Activated naive CD4-positive, alpha-beta T cell treated with anti-CD3 and anti-CD28 coated beads for 36 hours (primary cell): Measurements from ENCODE around the gene ANKHD1. TPM values are rescaled to one million over a fixed set of nuclear protein-coding genes. Genes with fewer than 3 reads are reported as not detected.

ENCODE experiments used
- CTCF ChIA-PET: fragments of 350-600 bp; sonication (Branson Sonifier 250); formaldehyde crosslinking; loops from one replicate; lab custom pipeline; 2021; ENCODE audit warnings: antibody characterized with exemption; lab: Charles Lee
- DNase-seq: peaks from one replicate; pipeline ENCODE4 v3.0.0-alpha.2; 2020
- H3K27ac Mint-ChIP-seq: one replicate; pipeline ENCODE4 v1.8.0; 2021; ENCODE audit warnings: mild to moderate bottlenecking, mixed read lengths
- H3K27me3 Mint-ChIP-seq: one replicate; pipeline ENCODE4 v1.8.0; 2021; ENCODE audit warnings: low read depth, mixed read lengths
- H3K36me3 Mint-ChIP-seq: one replicate; pipeline ENCODE4 v1.8.0; 2021; ENCODE audit warnings: low read depth, mixed read lengths
- H3K4me1 Mint-ChIP-seq: one replicate; pipeline ENCODE4 v1.8.0; 2021; ENCODE audit warnings: low read depth, mixed read lengths
- H3K4me3 Mint-ChIP-seq: one replicate; pipeline ENCODE4 v1.8.0; 2021; ENCODE audit warnings: mild to moderate bottlenecking, moderate library complexity, mixed read lengths
- H3K9me3 Mint-ChIP-seq: one replicate; pipeline ENCODE4 v1.8.0; 2021; ENCODE audit warnings: mixed read lengths
- intact Hi-C: fragments of 100-400 bp; cut with micrococcal nuclease; formaldehyde crosslinking; loops from one replicate; pipeline ENCODE4 v1.15.1; 2023
- total RNA-seq, 2 experiments: library from RNA; stranded (reverse); gene quantifications; one replicate each; pipeline ENCODE4 v1.2.3, GENCODE V29; 2021

The ANKHD1 gene
- total RNA-seq, 2 experiments from 2014 or later, result 83.2 to 87.0 TPM

GRCh38 chr5:140383300-140383699 lies 18.3 kb upstream of the ANKHD1 start:
- H3K36me3 Mint-ChIP-seq, result no peaks in the 10 kb centered on the region
- CTCF ChIA-PET, result interaction anchor here (0.6 to 3.9 kb wide), 2 partner anchors 10 to 415 kb away, joined by 3 to 17 read pairs; no protein-coding TSS in a partner anchor
- H3K27ac Mint-ChIP-seq, result no peak overlapping the region
- intact Hi-C loops, result no loop called here
- no peak for DNase-seq
- H3K4me3 Mint-ChIP-seq, result no peak overlapping the region
- peaks cover 1% of the 10 kb centered on the region for H3K9me3 Mint-ChIP-seq
- H3K27me3 Mint-ChIP-seq, result no peaks in the 10 kb centered on the region
- H3K4me1 Mint-ChIP-seq, result peaks cover 16% of the 10 kb centered on the region

- Mint-ChIP-seq H3K4me1 (peaks cover 3% of the 10 kb centered on the region), H3K36me3 (no peaks in the 10 kb centered on the region), H3K27ac (no peak overlapping the region), H3K9me3 (no peaks in the 10 kb centered on the region), H3K27me3 (no peaks in the 10 kb centered on the region), H3K4me3 (no peak overlapping the region)
- CTCF ChIA-PET, result interaction anchor here (0.6 to 1.9 kb wide), 2 partner anchors 16 to 40 kb away, joined by 3 to 5 read pairs; no protein-coding TSS in a partner anchor
- intact Hi-C loops, result no loop called here
- no peak for DNase-seq
Observed at GRCh38 chr5:140388052-140388451, 13.6 kb upstream of the ANKHD1 start.

- H3K27me3 Mint-ChIP-seq, result no peaks in the 10 kb centered on the region
- no peak overlapping the region for H3K27ac Mint-ChIP-seq
- no peaks in the 10 kb centered on the region for H3K4me1 Mint-ChIP-seq
- CTCF ChIA-PET, result no interaction called here
- no peaks in the 10 kb centered on the region for H3K36me3 Mint-ChIP-seq
- no peaks in the 10 kb centered on the region for H3K9me3 Mint-ChIP-seq
- no peak overlapping the region for H3K4me3 Mint-ChIP-seq
- no peak for DNase-seq
- intact Hi-C loops, result no loop called here
Observed at GRCh38 chr5:140391312-140391711, 10.3 kb upstream of the ANKHD1 start.

- H3K27me3 Mint-ChIP-seq, result no peaks in the 10 kb centered on the region
- H3K4me1 Mint-ChIP-seq, result no peaks in the 10 kb centered on the region
- H3K36me3 Mint-ChIP-seq, result no peaks in the 10 kb centered on the region
- H3K27ac Mint-ChIP-seq, result no peak overlapping the region
- H3K4me3 Mint-ChIP-seq, result no peak overlapping the region
- no peaks in the 10 kb centered on the region for H3K9me3 Mint-ChIP-seq
- DNase-seq, result no peak
- intact Hi-C loops, result no loop called here
- CTCF ChIA-PET, result no interaction called here
Observed at GRCh38 chr5:140391732-140392131, 9.9 kb upstream of the ANKHD1 start.

- no peak for DNase-seq
- CTCF ChIA-PET, result interaction anchor here (0.5 to 1.3 kb wide), 5 partner anchors 21 to 1231 kb away, joined by 3 to 4 read pairs (median 3); no protein-coding TSS in a partner anchor
- Mint-ChIP-seq H3K36me3 (no peaks in the 10 kb centered on the region), H3K27ac (no peak overlapping the region), H3K4me3 (no peak overlapping the region), H3K9me3 (no peaks in the 10 kb centered on the region), H3K27me3 (no peaks in the 10 kb centered on the region), H3K4me1 (no peaks in the 10 kb centered on the region)
- intact Hi-C loops, result no loop called here
Observed at GRCh38 chr5:140393738-140394137, 7.9 kb upstream of the ANKHD1 start.

GRCh38 chr5:140398379-140398811 lies 3.2 kb upstream of the ANKHD1 start:
- H3K27ac Mint-ChIP-seq, result no peak overlapping the region
- no peak for DNase-seq
- no peaks in the 10 kb centered on the region for H3K27me3 Mint-ChIP-seq
- H3K36me3 Mint-ChIP-seq, result peaks cover 4% of the 10 kb centered on the region
- no peaks in the 10 kb centered on the region for H3K9me3 Mint-ChIP-seq
- CTCF ChIA-PET, result no interaction called here
- H3K4me1 Mint-ChIP-seq, result peaks cover 14% of the 10 kb centered on the region
- intact Hi-C loops, result no loop called here
- H3K4me3 Mint-ChIP-seq, result no peak overlapping the region

GRCh38 chr5:140399979-140400729 lies 1.5 kb upstream of the ANKHD1 start:
- Mint-ChIP-seq H3K36me3 (peaks cover 8% of the 10 kb centered on the region), H3K27me3 (no peaks in the 10 kb centered on the region)
- CTCF ChIA-PET, result interaction anchor here (0.5 to 2.4 kb wide), 4 partner anchors 27 to 321 kb away, joined by 3 to 18 read pairs (median 4); partner anchors contain the start of gene CYSTM1

GRCh38 chr5:140400730-140401361 lies 787 bp upstream of the ANKHD1 start:
- H3K4me1 Mint-ChIP-seq, result peaks cover 33% of the 10 kb centered on the region
- no peaks in the 10 kb centered on the region for H3K27me3 Mint-ChIP-seq
- H3K9me3 Mint-ChIP-seq, result no peaks in the 10 kb centered on the region
- H3K36me3 Mint-ChIP-seq, result peaks cover 9% of the 10 kb centered on the region
- peak; percentile 93 for DNase-seq
- CTCF ChIA-PET, result interaction anchor here (0.5 to 2.4 kb wide), 6 partner anchors 28 to 320 kb away, joined by 3 to 18 read pairs (median 4); partner anchors contain the start of genes CD14, CYSTM1 and EIF4EBP3
- peak overlapping the region; percentile 88 for H3K27ac Mint-ChIP-seq
- no peak overlapping the region for H3K4me3 Mint-ChIP-seq
- intact Hi-C loops, result loop anchor here (1.0 to 5.0 kb wide), 19 partner anchors 19 to 1216 kb away; partner anchors contain the start of genes APBB3, CYSTM1, DIAPH1 and EIF4EBP3

More at GRCh38 chr5:140399979-140400729, 1.5 kb upstream of the ANKHD1 start:
- Mint-ChIP-seq H3K9me3 (no peaks in the 10 kb centered on the region), H3K4me3 (no peak overlapping the region), H3K4me1 (peaks cover 31% of the 10 kb centered on the region), H3K27ac (peak overlapping the region; percentile 88)
- DNase-seq, result peak; percentile 50
- intact Hi-C loops, result loop anchor here (2.0 to 5.0 kb wide), 4 partner anchors 97 to 1217 kb away; partner anchors contain the start of genes DIAPH1, PFDN1 and UBE2D2

GRCh38 chr5:140402258-140403074 lies 833 bp downstream of the ANKHD1 start:
- H3K4me3 Mint-ChIP-seq, result no peak overlapping the region
- intact Hi-C loops, result loop anchor here (5.0 kb wide), 3 partner anchors 295 to 1215 kb away; partner anchors contain the start of genes DIAPH1 and UBE2D2
- peaks cover 39% of the 10 kb centered on the region for H3K4me1 Mint-ChIP-seq
- H3K27ac Mint-ChIP-seq, result no peak overlapping the region
- no peaks in the 10 kb centered on the region for H3K27me3 Mint-ChIP-seq
- DNase-seq, result peak; percentile 49
- CTCF ChIA-PET, result interaction anchor here (0.7 to 2.4 kb wide), 6 partner anchors 29 to 243 kb away, joined by 3 to 18 read pairs (median 4); partner anchors contain the start of genes CD14 and EIF4EBP3
- no peaks in the 10 kb centered on the region for H3K9me3 Mint-ChIP-seq
- H3K36me3 Mint-ChIP-seq, result peaks cover 11% of the 10 kb centered on the region

- Mint-ChIP-seq H3K9me3 (no peaks in the 10 kb centered on the region), H3K36me3 (peaks cover 11% of the 10 kb centered on the region), H3K27ac (peak overlapping the region; percentile 53), H3K4me3 (no peak overlapping the region), H3K27me3 (no peaks in the 10 kb centered on the region), H3K4me1 (peaks cover 44% of the 10 kb centered on the region)
- intact Hi-C loops, result loop anchor here (5.0 kb wide), 3 partner anchors 296 to 1214 kb away; partner anchors contain the start of genes DIAPH1 and UBE2D2
- CTCF ChIA-PET, result interaction anchor here (0.7 kb wide), 4 partner anchors 15 to 236 kb away, joined by 3 to 6 read pairs (median 3); no protein-coding TSS in a partner anchor
- DNase-seq, result no peak
Observed at GRCh38 chr5:140403613-140404012, 2.0 kb downstream of the ANKHD1 start.

GRCh38 chr5:140408750-140409241 lies 7.2 kb downstream of the ANKHD1 start:
- H3K4me3 Mint-ChIP-seq, result no peak overlapping the region
- intact Hi-C loops, result no loop called here
- peaks cover 6% of the 10 kb centered on the region for H3K36me3 Mint-ChIP-seq
- H3K4me1 Mint-ChIP-seq, result peaks cover 52% of the 10 kb centered on the region
- H3K27me3 Mint-ChIP-seq, result no peaks in the 10 kb centered on the region
- peak overlapping the region; percentile 8 for H3K27ac Mint-ChIP-seq
- CTCF ChIA-PET, result no interaction called here
- no peak for DNase-seq
- no peaks in the 10 kb centered on the region for H3K9me3 Mint-ChIP-seq
